GM21723 (cell line): ENCODE data around the gene GPR155.
"Not testable (repeated sequence)": the region's sequence is repeated elsewhere in the genome, so short reads cannot be mapped to it uniquely, and the experiment has no call there.

Source experiments
- ATAC-seq: cut with Tn5 transposase; IDR thresholded peaks from one replicate; pipeline ENCODE4 v1.9.1; 2021; ENCODE audit warnings: mild to moderate bottlenecking, moderate library complexity; ENCODE audit not compliant: unreplicated experiment

Gene GPR155

DNA sequence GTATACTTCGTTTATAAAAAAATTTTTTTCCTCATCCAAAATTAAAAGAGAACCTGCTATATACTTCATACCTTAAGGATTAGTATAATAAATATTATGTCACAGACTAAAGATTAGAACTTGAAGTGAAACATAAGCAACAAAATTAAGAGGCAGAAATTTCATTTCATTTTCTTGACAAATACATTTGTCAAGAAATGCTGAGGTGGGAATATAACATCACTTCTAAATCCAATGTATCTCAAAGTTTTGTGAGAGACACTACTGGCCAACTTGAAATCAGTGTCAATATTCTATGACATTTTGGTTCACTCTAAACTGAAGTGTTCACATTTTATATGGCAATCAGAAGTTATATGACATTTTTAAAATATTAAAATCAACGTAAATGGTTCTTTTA is 47.5 kb downstream of the GPR155 start:
- ATAC-seq, result no peak

DNA sequence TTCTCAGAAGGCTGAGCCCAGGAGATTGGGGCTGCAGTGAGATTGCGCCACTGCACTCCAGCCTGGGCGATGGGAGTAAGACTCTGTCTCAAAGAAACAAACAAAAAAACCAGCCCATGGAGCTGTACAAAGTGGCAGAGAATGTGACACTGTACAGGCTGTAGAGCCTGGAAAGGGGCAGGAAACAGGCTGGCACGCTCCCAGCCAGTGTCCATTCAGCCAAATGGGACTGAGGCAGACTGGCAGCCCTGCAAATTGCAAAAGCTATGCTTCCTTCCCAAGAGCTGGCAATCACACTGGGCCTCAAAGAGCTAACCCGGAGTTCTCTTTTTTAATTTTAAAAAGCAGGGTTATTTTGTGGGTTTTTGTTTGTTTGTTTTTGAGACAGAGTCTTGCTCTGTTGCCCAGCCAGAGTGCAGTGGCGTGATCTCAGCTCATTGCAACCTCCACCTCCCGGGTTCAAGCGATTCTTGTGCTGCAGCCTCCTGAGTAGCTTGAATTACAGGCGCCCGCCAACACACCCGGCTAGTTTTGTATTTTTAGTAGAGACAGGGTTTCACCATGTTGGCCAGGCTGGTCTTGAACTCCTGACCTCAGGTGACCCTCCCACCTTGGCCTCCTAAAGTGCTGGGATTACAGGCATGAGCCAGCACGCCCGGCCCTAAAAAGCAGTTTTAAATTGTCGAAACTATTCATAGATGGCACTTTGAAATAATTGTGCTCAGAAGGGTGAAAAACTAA is 48.5 kb downstream of the GPR155 start:
- no peak for ATAC-seq

DNA sequence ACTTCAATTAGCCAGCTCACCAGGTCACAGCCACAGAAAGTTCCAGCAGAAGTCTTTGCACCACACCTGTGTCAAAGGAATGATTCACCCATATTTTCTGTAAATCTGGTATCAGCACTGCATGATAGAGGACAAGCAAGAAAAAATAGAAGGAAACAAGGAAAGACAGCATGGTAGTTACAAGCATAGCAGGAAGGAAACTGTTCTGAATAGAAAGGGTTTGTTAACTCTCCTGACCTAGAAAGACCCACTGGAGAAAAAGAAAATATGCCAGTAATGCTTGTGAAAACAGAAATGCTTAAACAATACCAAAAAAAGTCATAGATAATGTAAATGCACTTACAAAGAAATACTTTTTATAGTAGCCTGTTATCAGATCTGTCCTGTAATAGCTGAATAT is 50.5 kb downstream of the GPR155 start:
- ATAC-seq, result no peak

DNA sequence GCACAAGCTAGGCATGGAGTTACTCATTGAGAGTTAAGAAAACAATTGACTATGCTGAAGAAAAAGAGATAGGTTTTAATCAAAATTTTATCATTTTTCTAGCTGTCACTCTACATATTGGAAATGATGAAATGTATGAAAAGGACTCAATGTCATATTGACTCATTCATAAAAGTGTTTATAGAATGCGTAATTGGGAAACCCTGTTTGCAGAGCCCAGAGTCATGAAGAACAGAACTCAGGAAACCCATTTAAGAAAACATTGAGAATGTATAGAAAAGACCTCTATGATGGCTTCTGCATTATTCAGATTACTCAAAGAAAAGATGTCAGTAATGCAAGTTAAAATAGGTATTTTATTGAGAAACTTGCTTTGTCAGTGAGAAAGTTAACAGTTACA is 54.9 kb downstream of the GPR155 start:
- no peak for ATAC-seq

DNA sequence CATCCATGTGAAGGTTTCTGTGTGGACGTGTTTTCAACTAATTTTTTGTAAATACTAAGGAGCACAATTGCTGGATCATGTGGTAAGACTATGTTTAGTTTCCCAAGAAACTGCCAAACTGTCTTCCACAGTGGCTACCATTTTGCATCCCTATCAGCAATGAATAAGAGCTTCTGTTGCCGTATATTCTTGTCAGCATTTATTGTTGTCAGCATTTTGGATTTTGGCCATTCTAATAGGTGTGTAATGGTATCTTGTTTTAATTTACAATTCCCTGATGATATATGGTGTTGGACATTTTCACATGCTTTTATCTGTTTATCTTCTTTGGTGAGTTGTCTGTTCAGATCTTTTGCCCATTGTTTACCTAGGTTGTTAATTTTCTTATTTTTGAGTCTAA is 56.8 kb downstream of the GPR155 start:
- no peak for ATAC-seq

DNA sequence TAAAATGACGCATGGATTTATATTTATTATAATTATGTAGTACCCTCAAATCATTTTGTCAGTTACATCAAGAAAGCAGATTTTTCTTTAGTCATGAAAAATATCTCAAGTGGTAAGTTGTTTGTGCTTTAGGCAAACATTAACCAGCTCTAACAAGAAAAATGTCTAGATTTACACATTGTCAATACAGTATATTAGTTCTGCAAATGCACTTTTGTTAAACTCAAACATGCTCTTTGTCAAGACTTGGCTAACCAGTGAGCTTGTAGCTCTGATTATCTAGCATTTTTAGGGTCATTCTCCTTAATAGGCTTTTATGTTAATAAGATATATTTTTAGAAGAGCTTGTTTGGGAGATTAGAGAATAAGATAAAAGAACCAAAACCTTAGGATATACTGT is 58.6 kb downstream of the GPR155 start:
- ATAC-seq, result no peak

DNA sequence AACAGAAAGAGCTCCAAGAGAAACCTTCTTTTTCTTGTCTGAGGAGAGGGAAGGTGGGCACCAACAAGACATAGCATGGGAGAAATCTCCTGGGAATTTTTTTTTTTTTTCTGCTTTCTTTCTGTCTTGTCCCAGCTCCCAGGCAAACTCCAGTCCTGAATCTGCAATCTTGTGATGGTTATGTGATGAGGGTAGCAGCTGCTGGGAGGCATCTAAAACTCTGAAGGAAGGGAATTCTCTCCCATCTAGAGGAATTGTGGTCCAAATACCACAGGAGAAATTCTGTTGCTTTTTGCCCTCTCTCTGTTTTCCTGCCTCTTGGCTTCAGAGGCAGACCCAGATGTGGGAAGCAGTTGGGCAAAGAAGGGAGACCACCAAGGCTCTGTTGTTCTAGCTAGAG is 74.6 kb downstream of the GPR155 start:
- no peak for ATAC-seq

DNA sequence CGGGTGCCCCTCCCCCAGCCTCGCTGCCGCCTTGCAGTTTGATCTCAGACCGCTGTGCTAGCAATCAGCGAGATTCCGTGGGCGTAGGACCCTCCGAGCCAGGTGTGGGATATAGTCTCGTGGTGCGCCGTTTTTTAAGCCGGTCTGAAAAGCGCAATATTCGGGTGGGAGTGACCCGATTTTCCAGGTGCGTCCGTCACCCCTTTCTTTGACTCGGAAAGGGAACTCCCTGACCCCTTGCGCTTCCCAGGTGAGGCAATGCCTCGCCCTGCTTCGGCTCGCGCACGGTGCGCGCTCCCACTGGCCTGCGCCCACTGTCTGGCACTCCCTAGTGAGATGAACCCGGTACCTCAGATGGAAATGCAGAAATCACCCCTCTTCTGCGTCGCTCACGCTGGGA is 76.8 kb downstream of the GPR155 start:
- ATAC-seq, result not testable (repeated sequence)

DNA sequence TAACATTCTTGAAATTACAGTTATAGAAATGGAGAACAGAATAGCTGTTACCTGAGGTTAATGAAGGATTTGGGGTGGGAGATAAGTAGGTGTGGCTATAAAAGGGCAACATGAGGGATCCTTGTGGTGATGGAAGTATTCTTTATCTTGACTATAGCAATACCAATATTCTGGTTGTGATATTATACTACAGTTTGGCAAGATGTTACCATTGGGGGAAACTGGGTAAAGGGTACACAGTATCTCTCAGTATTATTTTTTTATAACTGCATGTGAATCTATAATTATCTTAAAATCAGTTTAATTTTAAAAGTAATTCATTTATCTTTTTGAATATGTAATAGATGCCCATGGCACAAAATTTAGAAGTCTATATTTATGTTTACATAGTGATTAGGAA is 83.2 kb downstream of the GPR155 start:
- no peak for ATAC-seq

DNA sequence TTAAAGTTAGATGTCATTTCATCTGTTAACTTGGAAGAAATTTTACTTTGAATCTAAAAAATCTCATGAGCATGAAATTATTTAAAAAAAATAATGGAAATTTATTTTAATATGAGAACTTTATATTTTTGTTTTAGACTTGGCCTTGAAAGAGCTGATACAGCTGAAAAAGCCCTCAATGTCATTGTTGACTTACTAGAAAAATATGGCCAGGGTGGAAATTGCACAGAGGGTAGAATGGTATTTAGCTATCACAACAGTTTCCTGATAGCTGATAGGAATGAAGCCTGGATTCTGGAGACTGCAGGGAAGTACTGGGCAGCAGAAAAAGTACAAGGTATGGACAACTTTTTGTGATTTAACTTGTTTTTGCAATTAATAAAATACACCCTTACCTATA is 86.0 kb downstream of the GPR155 start:
- ATAC-seq, result no peak

DNA sequence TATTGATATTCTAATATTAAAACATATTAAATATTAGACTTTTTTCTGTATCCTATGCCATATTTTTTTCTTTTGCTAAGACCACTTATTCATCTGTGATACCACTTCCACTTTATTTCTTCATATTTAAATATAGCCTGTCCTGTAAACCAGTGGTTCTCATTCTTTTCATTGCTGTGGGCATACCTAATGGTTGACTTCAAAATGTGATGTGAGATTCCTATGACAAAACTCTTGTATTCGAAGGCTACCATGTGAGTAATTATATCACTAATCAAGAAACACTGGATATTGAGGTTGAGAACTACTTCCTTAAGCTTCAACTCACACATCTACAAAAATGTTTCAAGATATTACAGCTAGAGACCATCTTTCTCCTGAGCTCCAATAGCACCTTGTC is 87.7 kb downstream of the GPR155 start:
- no peak for ATAC-seq

DNA sequence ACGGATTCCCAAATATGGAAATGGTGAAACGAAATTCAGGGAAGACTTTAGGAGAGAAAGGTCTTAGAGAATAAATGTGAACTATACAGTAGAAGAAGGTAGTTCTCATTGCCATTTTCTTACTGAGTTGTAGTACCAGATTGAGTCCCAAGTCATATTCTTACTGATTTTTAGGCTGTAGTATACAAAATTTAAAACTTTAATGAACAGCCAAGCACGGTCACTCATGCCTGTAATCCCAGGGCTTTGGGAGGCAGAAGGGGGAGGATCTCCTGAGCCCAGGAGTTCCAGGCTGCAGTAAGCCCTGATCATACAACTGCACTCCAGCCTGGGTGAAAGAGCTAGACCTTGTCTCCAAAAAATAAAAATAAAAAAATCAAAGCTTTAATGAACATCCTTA is 89.1 kb downstream of the GPR155 start:
- no peak for ATAC-seq

DNA sequence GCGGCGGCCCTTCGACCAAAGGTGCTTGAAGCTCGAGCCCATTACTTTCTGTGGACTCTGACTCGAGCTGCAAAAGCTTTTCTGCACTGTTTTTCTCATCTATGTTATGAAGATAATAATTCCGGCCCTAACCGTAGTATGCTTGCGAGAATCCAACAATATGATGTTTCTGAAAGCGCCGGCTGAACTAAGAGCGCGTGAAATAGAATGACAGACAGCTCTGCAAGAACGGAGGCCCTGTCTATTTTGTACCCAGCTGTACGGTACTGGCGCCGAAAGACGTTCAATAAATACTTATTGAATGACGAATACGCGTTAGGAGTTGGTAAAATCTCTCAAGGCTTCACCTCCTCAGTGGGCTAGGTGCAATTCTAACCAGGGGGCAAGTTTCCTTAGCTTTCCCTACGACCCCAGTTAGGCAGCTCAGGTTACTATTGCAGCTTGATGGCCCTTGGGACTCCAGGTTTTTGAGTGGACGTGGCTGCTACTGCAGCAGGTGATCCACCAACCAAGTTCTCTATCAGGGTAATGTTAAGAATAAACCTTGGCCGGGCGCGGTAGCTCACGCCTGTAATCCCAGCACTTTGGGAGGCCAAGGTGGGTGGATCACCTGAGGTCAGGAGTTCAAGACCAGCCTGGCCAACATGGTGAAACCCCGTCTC is 90.7 kb downstream of the GPR155 start:
- peak; percentile 37 for ATAC-seq

DNA sequence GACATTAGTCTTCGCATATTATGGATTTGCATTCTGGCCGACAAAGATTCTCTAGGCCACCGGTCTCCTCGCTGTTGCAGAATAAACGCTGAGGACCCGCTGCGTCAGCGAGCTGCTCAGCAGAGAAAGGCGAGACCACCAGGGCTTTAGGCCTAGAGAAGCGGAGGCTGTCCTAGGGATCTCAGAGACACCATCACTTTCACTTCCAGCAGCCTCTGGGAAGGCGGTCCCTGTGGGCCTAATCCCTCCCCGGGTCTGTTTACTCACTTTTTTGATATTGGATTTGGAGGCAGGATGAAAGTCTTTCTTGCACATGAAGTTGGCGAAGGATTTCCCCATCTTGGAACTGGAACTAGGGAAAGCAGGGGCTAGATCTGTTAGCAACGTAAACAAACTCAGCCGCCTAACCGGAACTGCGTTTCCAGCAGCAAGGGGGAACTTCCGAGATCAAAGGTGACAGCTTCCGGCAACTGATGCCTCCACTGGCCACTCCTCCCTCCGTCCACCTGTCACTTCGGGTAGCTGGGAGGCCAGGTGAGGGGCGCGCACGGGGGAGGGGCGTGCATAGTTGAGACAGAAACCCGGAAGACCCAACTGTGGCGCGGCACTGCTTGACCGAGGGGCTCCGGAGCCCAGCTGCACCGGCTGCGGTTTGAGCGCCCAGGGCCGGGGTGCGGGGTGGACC is 91.4 kb downstream of the GPR155 start, which contains the start of gene SCRN3:
TSS of gene SCRN3 (plus strand) at position 447 of the 685 bp plus-strand sequence. CDS start 2,554 bp downstream, outside the sequence.
- ATAC-seq, result peak; percentile 98

DNA sequence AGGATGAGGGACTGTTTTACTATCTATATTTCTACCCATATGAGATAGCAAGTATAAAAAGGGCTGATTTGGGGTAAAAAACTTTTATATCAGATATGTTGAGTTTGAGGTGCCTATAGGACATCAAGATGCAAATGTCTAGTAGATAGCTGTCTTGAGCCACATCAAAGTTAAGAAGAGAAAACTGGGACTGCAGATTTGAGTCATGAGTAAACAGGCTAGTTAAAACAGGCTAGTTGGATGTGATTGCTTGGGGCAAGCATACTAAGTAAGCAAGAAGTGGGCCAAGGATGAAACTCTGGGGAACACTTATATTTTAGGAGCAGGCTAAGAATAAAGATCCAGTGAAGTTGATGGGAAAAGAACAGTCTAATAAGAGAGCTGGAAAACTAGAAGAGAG is 94.1 kb downstream of the GPR155 start:
- no peak for ATAC-seq

DNA sequence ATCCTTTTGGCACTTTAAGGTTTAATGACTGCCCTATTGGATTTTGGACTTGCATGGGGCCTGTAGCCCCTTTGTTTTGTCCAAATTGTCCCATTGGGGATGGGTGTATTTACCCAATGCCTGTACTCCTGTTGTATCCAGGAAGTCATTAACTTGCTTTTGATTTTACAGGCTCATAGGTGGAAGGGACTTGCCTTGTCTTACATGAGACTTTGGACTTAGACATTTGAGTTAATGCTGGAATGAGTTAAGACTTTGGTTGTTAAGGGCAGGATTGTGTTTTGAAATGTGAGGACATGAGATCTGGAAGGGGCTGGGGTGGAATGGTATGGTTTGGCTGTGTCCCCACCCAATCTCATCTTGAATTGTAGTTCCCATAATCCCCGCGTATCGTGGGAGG is 96.5 kb downstream of the GPR155 start:
- ATAC-seq, result not testable (repeated sequence)

DNA sequence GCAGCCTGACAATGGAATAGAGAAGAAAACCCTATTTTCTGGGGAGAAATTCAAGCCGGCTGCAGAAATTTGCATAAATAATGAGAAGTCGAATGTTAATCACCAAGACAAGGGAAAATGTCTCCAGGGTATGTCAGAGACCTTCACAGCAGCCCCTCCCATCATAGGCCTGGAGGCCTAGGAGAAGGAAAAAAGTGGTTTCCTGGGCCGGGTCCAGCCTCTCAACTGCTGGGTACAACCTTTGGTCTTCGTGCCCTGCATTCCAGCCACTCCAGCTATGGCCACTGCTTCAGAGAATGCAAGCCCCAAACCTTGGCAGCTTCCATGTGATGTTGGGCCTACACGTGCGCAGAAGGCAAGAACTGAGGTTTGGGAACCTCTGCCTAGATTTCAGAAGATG is 97.3 kb downstream of the GPR155 start:
- no peak for ATAC-seq

DNA sequence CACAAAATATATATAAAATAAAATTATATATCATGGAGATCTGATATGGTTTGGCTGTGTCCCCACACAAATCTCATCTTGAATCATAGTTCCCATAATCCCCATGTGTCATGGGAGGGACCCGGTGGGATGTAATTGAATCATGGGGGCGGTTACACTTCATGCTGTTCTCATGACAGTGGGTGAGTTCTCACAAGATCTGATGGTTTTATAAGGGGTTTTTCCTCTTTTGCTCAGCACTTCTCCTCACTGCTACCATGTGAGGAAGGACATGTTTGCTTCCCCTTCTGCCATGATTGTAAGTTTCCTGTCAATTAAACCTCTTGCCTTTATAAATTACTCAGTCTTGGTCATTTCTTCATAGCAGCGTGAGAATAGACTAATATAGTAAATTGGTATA is 98.1 kb downstream of the GPR155 start:
- ATAC-seq, result not testable (repeated sequence)

DNA sequence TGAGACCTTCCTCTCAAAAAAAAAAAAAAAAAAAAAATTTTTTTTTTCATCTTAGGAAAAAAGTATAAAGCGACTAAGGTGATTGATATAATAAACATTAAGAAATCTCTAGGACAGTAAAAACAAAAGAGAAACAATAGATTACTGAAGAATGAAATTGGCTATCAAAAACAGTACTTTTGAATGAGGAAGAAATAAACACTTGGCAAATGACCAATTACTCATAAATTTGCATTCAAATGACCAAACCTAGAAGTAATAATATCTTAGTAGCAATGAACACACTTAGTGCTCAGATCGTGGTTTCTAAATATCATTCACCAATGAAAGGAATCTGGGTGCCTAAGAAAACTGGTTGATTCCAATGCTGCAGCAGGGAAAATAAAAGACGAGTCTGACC is 101.6 kb downstream of the GPR155 start:
- ATAC-seq, result no peak

DNA sequence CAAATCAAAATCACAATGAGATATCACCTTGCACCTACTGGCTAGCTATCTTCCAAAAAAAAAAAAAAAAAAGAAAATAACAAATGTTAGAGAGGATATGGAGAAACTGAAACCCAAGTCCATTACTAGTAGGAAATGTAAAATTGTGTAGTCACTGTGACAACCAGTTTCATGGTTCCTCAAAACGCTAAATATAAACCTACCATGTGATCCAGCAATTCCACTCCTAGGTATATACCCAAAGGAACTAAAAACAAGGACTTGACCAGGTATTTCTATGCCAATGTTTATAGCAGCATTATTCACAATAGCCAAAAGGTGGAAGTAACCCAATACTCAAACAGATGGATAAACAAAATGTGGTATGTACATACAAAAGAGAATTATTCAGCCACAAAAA is 103.0 kb downstream of the GPR155 start:
- no peak for ATAC-seq
